Upper lobe of left lung (tissue), 6 donors: ENCODE measurements around the gene BRI3BP. TPM values are rescaled to one million over a fixed set of nuclear protein-coding genes. Genes with fewer than 3 reads are reported as not detected.
A peak's percentile ranks its signal among the peaks of the same experiment; 100 is the strongest.

Source experiments
- ATAC-seq, 2 donors: fragments of 200-7000 bp; cut with Tn5 transposase; one replicate each; pipeline ENCODE4 v1.9.1; 2022; ENCODE audit warnings: mild to moderate bottlenecking in 2 of 2, moderate library complexity in 2 of 2; ENCODE audit not compliant: low FRiP score in 2 of 2
- DNase-seq, 2 donors: peaks; one replicate each; pipeline ENCODE4 v3.0.0-alpha.2; 2019 to 2020
- H3K27ac ChIP-seq, 4 donors: fragments of 200-600 bp; sonication (generic); one replicate each; pipeline ENCODE4 v1.5.1; 2016 to 2019
- H3K27me3 ChIP-seq, 4 donors: fragments of 200-600 bp; sonication (generic); one replicate each; pipeline ENCODE4 v1.5.1; 2017 to 2019
- H3K36me3 ChIP-seq, 4 donors: fragments of 200-600 bp; sonication (generic); one replicate each; pipeline ENCODE4 v1.5.1; 2016 to 2019
- H3K4me1 ChIP-seq, 4 donors: fragments of 200-600 bp; sonication (generic); one replicate each; pipeline ENCODE4 v1.5.1; 2018 to 2019
- H3K4me3 ChIP-seq, 4 donors: fragments of 200-600 bp; sonication (generic); one replicate each; pipeline ENCODE4 v1.5.1; 2017 to 2019; ENCODE audit warnings: mild to moderate bottlenecking in 2 of 4, moderate library complexity in 1 of 4
- H3K9me3 ChIP-seq, 4 donors: fragments of 200-600 bp; sonication (generic); one replicate each; pipeline ENCODE4 v1.5.1; 2018 to 2019
- CTCF ChIP-seq, 6 experiments: fragments of 450-650 bp in 4 of 6; fragments of 200-600 bp in 2 of 6; sonication (generic) in 2 of 6; IDR thresholded peaks; one replicate each; pipeline ENCODE4 v1.5.1; 2016 to 2019; ENCODE audit warnings: antibody characterized with exemption in 6 of 6
- EP300 ChIP-seq, 4 donors: sonication (generic); formaldehyde crosslinking; IDR thresholded peaks; one replicate each; pipeline ENCODE4 v1.5.1; 2017; ENCODE audit warnings: antibody characterized with exemption in 4 of 4, control low read depth in 2 of 4
- POLR2A ChIP-seq, 4 donors: fragments of 450-650 bp; IDR thresholded peaks; one replicate each; pipeline ENCODE4 v1.5.1; 2016 to 2017; ENCODE audit warnings: antibody characterized with exemption in 4 of 4, mild to moderate bottlenecking in 2 of 4
- POLR2AphosphoS5 ChIP-seq, 2 donors: sonication (generic); formaldehyde crosslinking; IDR thresholded peaks; one replicate each; pipeline ENCODE4 v1.5.1; 2017; ENCODE audit warnings: antibody characterized with exemption in 2 of 2
- WGBS, 2 donors: methylation state at CpG; one replicate each; pipeline ENCODE4 v1.1.5; 2017 to 2018; 5-methylcytosine and 5-hydroxymethylcytosine counted together
- total RNA-seq, 6 donors: library from RNA; depleted of rRNA in 4 of 6; stranded (reverse); fragments of >200 nt in 4 of 6; gene quantifications; one replicate each; pipeline versions ENCODE4 v1.1.0 to v1.2.1, GENCODE V29; 2016 to 2021
- donor health status: DM: no; HTN: no; CAD: no; lungs with moderate emphysema.
- donor health status: DM: no; HTN: yes; CAD: no; lungs with severe emphysema.

The BRI3BP gene
- total RNA-seq, 6 donors from 2014 or later, result 3.1 to 8.5 (median 6.7) TPM

GRCh38 chr12:125065021-125065918, 71.8 kb downstream of the BRI3BP start, which contains the start of gene AACS:
TSS of gene AACS (plus strand) at chr12:125065435. CDS start at chr12:125065585, 150 bp downstream.
- H3K27ac ChIP-seq, result peak within 1 kb of the TSS; percentile 32 to 82 (median 58)
- peak; percentile 75 to 95 for DNase-seq
- no peaks in the 10 kb centered on the region for H3K9me3 ChIP-seq
- H3K27me3 ChIP-seq, result no peaks in the 10 kb centered on the region
- peak; percentile 92 to 99 for ATAC-seq
- 0 to 1% methylated on average over 19 to 35 of the region's 80 CpGs for WGBS, 2 donors
- H3K4me3 ChIP-seq, result peak within 1 kb of the TSS; percentile 68 to 96 (median 86)
- peaks cover 10 to 25% (median 16%) of the 10 kb centered on the region in 4 donors for H3K4me1 ChIP-seq
- H3K36me3 ChIP-seq, result no peaks in the 10 kb centered on the region
- TF ChIP-seq EP300 (IDR thresholded peaks at IDR 0.05) (no peak), POLR2A (IDR thresholded peaks at IDR 0.05) (peak in 2 of 4 donors; percentile 50 to 64), CTCF (IDR thresholded peaks at IDR 0.05) (no peak), POLR2AphosphoS5 (IDR thresholded peaks at IDR 0.05) (peak in 1 of 2 donors; percentile 45)

- no peak for TF ChIP-seq POLR2AphosphoS5 (IDR thresholded peaks at IDR 0.05)
- TF ChIP-seq POLR2A (IDR thresholded peaks at IDR 0.05), result no peak
- no peak for TF ChIP-seq EP300 (IDR thresholded peaks at IDR 0.05)
- TF ChIP-seq CTCF (IDR thresholded peaks at IDR 0.05), result no peak
- 52 to 56% methylated on average over 17 to 18 of the region's 18 CpGs for WGBS, 2 donors
- ATAC-seq (no peak), DNase-seq (no peak)
- Histone ChIP-seq H3K9me3 (no peaks in the 10 kb centered on the region), H3K27ac (peak overlapping the region in 3 of 4 donors; percentile 32 to 82 (median 48)), H3K27me3 (no peaks in the 10 kb centered on the region), H3K4me1 (peaks cover 10 to 25% (median 16%) of the 10 kb centered on the region in 4 donors), H3K4me3 (peak overlapping the region; percentile 68 to 96 (median 86)), H3K36me3 (no peaks in the 10 kb centered on the region)
These were observed 72.6 kb downstream of the BRI3BP start for GRCh38 chr12:125065919-125066570.

- H3K9me3 ChIP-seq, result no peaks in the 10 kb centered on the region
- DNase-seq (no peak), ATAC-seq (no peak)
- H3K27ac ChIP-seq, result no peak overlapping the region
- H3K4me3 ChIP-seq, result no peak overlapping the region
- TF ChIP-seq POLR2AphosphoS5 (IDR thresholded peaks at IDR 0.05) (no peak), POLR2A (IDR thresholded peaks at IDR 0.05) (no peak), EP300 (IDR thresholded peaks at IDR 0.05) (no peak), CTCF (IDR thresholded peaks at IDR 0.05) (no peak)
- no peaks in the 10 kb centered on the region for H3K36me3 ChIP-seq
- 82 to 94% methylated on average over 6 of the region's 6 CpGs for WGBS, 2 donors
- peaks cover 10 to 25% (median 16%) of the 10 kb centered on the region in 4 donors for H3K4me1 ChIP-seq
- H3K27me3 ChIP-seq, result no peaks in the 10 kb centered on the region
These were observed 74.9 kb downstream of the BRI3BP start for GRCh38 chr12:125068391-125068790.

- Histone ChIP-seq H3K9me3 (no peaks in the 10 kb centered on the region), H3K4me3 (no peak overlapping the region), H3K4me1 (peaks cover 8 to 19% (median 13%) of the 10 kb centered on the region in 4 donors), H3K36me3 (no peaks in the 10 kb centered on the region), H3K27me3 (no peaks in the 10 kb centered on the region), H3K27ac (no peak overlapping the region)
- ATAC-seq, result no peak
- TF ChIP-seq CTCF (IDR thresholded peaks at IDR 0.05) (no peak), POLR2AphosphoS5 (IDR thresholded peaks at IDR 0.05) (no peak), EP300 (IDR thresholded peaks at IDR 0.05) (no peak), POLR2A (IDR thresholded peaks at IDR 0.05) (no peak)
- DNase-seq, result no peak
- WGBS, 2 donors, result 72 to 83% methylated on average over 5 to 8 of the region's 8 CpGs
These were observed 76.2 kb downstream of the BRI3BP start for GRCh38 chr12:125069616-125070015.
